GM18517 (cell line): ENCODE results near the gene BCO1.
"Not testable (repeated sequence)": the region's sequence is repeated elsewhere in the genome, so short reads cannot be mapped to it uniquely, and the experiment has no call there.

Source experiments
- ATAC-seq: cut with Tn5 transposase; IDR thresholded peaks from one replicate; pipeline ENCODE4 v1.9.1; 2021; ENCODE audit warnings: mild to moderate bottlenecking, moderate library complexity; ENCODE audit not compliant: unreplicated experiment

BCO1 gene, protein sequence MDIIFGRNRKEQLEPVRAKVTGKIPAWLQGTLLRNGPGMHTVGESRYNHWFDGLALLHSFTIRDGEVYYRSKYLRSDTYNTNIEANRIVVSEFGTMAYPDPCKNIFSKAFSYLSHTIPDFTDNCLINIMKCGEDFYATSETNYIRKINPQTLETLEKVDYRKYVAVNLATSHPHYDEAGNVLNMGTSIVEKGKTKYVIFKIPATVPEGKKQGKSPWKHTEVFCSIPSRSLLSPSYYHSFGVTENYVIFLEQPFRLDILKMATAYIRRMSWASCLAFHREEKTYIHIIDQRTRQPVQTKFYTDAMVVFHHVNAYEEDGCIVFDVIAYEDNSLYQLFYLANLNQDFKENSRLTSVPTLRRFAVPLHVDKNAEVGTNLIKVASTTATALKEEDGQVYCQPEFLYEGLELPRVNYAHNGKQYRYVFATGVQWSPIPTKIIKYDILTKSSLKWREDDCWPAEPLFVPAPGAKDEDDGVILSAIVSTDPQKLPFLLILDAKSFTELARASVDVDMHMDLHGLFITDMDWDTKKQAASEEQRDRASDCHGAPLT

DNA sequence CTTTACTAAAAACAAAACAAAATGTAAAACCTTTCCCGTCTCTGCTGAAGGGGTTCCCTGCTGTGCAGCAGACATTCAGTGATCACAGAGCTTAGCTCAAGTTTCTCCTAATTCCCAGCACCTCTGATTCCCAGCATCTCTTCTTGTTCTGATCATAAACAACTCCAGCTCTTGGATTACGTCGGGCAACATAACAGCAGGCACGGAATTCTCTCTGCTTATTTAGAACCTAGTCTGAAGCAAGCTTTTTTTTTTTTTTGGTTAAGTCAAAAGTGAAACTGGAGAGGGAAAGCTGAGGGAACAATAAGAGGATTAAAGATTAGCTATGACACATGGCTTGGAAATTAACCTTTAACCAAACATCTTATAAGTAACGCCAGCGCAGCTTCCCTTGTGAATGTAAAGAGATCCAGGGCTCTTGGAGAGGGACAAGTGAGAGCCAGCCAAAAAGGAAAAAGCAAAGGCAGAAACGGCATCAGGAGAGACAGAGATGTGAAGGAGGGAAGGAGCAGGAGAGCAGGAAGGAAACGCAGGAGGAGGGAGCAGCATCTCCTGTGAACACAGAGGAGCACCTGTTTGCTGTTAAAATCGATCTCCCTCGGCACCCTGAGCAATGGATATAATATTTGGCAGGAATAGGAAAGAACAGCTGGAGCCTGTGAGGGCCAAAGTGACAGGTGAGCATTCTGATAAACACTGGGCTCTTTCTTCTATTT lies at the start of gene BCO1:
TSS of gene BCO1 (plus strand) at position 394 of the 716 bp plus-strand sequence. CDS start at position 614, 220 bp downstream.
- ATAC-seq, result no peak

DNA sequence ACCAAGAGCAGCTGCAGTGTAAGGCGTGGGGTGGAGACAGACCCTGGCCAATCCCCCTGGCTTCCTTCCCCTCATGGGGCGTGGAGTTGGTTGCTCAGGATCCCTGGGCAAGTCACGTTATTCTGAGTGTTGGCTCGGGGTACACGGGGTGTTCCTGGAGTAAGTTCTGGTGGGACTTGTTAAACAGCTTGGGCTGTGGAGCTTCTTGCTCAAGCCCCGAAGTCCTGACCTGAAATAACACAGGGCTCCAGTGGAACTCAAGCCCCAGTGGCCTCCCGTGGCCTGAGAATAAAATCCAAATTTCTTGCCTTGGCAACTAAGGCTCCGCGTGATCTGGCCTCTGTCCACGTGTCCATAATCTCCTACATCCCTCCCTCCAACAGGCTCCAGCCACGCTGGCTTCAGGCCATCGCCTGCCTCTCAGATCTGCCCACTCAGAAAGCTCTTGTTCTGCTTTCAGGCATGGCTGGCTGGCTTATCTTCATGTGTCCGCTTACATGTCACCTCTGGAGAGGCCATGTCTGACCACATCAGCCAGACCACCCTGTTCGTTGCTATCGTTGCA lies 49.3 kb upstream of the BCO1 start:
- no peak for ATAC-seq

DNA sequence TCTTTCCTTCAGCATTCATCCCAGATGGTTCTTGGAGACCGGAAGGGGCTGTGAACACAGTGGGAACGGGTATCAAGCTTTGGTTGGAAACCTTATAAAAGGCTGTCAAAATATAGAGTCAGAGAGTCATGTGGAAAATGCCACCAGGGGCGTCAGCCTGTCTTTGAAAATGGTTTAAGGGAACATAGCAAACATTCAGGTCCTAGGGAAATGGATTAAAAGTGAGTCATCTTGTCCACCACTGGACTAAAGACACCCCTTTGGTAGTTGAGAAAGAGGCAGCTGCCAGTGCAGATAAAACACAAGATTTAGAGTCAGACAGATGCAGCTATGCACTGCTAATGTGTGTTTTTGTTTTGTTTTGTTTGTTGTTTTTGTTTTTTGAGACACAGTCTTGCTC lies 47.8 kb upstream of the BCO1 start:
- ATAC-seq, result no peak

DNA sequence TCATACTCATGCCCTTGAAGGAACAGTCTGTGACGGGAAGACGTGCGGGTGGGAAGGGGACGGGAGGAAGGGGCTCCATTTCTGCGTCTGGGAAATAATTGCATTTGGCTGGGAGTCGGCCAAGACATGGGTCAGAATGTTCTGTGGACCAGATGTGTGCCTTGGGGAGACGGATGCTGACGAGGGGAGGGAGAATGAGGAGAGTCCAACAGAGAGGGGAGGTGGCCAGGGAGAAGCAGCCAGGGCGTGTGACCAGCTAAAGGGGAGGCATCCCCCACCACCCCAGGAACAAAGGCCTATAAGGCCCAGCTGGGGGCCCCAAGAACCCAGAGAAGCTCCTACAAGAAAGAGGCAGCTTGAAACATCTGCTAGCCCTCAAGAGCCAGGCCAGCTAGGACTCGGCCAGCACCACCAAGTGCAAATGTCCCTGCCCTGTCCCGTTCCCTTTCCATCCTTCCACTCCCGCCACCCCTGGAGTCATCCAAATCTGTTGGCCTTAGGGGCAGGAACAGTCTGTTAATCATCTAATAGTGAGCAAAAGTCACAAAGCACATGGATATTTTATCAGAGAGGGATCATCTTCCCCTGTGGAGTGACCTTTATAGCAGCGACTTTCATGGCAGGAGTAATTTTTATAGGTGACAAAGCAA lies 42.5 kb upstream of the BCO1 start:
- no peak for ATAC-seq

DNA sequence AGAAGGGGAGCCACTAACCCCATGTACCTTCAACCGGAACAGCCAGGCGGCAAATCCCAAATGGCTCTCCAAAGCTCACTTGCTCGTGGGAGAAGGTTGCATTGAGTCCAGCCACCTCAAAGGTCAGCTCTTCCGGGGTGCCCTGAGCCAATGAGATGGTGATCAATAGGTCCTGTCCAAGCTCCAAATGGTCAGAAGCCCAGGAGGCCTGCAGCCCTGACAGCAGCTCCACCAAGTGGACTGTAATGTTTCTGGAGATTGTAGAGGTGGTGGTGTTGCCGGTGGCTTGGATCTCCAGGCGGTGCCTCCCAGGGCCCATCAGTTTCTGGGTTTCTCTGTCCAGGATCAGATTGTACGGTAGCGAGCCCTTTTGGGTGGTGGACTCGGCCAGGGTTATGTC lies 39.9 kb upstream of the BCO1 start:
- no peak for ATAC-seq

DNA sequence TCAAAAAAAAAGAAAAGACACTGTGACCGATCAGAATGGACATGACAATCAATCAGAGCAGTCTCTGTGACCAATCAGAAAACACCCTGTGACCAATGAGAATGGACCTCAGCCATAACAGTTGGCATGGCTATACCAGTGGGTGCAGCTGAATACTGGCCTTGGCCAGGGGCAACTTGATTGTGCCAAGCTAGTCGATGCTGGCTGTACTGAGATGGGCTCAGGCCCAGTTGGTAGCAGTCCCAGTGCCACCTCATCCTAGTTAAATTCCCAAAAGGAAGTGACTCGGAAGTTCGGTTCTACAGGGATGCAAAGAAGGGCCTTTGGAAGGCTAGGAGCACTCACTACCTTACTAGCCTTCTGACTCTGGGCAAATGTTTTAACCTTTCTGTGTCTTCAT lies 37.2 kb upstream of the BCO1 start:
- ATAC-seq, result no peak

DNA sequence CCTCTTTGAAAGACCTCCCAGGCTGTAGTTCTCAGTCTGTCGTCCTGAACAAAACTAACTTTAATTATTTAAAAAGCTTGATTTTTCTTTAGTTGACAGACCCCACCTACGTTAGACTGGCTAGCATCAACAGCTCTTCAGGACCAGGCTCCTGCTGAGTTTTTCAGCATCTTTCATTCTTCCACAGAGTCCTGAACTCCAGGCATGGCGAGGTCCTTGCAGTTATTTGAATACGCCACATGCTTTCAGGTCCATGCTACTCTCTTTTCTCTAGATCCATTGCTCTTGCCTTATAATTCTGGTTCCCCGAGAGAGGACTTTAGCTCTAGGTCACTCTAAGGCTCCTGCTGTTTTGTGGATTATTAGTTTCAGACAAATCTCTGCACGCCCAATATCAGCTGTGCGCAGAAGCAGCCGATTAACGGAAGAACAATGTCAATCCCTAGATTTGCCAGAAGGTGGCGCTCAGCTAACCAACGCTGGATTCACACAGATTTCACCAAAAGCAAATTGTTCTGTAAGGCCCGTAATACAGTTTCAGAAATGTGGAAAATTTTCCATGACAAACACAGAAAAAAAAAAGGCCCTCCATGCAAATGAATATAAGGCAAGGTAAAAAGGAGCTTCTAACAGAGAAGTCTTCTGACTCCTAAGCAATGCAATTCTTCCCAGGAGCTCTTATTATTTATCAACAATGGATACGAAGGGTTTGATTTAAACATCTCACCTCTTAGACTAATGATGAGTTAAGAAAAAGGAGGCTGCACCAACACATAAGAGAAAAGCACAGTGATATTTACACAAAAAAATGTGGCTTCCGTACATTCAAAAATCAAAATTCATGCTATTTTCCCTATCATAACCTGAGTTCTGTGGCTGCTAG lies 33.5 kb upstream of the BCO1 start:
- no peak for ATAC-seq

DNA sequence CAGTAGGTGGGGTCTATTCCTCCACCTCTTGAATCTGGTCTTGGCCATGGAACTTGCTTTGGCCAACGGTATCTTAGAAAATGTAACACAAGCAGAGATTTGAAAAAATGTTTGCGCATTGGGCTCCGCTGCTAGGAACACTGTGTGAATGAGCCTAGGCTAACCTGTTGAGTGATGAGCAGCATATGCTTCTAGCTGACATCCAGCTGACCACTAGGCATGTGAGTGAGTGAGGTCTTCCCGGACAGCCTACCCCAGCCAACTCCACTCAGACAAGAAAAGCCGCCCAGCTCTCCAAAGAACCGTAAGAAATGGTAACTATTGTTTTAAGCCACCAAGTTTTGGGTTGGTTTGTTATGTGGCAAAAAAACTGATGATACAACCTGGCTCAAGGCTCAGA lies 31.4 kb upstream of the BCO1 start:
- no peak for ATAC-seq

DNA sequence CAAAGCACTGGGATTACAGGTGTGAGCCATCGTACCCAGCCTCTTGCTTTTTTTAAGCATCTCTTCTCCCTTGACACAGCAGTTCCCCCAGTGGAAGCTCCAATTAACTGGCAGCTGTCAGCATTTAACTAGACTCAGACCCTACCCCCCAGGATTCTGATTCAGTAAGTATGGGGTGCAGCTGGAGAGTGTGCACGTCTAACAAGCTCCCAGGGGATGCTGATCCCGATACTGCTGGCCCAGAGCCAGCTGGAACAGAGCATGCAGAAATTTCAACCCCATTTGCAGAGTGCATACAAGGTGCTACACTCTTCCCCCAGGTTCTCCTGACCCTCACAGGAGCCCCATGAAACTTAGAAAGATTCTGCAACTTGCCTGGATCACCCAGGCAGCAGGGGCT lies 27.7 kb upstream of the BCO1 start:
- ATAC-seq, result no peak

DNA sequence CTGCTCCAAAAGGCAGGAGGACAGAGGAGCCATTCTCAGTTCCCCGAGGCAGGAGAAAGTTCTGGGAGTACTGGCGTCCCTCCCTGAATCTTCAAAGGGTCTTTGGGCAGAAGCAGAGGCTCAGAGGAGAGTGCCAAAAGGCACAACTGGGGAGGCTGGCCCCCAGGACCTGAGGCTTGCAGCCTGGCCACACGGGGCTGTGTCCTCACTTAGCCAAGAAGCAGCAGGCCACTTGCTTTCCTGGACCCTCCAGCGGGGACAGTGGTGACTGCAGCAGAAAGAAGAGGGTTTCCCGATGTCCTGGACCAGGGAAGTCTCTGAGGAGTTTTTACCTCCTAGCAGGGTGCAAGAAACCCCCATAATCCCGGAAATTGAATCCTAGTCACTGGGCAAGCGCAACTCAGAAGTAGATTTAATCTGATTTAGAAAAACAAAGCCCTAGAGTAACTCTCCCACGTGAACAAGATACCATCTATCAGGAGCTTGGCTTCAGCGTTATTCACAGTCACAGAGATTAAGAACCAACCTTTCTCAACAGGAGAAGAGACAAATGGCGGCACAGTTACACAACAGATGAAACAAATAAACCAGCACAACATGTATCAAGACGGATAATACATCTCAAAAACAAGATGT lies 25.5 kb upstream of the BCO1 start:
- no peak for ATAC-seq

DNA sequence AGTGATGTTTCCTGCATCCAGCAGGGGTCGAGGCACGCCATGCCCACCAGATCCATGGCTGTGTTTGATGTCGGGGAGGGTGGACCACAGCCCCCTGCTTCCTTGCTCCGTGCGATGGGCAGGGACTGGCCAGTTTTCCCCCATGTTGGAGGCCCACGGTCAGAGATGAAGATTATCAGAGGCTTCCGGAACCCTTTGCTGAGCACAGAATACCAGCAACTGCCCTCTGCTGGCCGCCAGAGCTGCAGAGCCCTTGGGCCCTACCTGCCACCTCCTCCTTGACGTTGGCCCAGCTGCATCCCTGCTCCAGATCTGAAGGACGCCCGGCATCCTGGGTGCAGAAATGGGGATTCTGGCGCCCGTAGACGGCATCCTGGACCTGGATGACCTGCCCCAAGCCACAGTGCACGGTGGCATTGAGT lies 23.7 kb upstream of the BCO1 start:
- ATAC-seq, result no peak

DNA sequence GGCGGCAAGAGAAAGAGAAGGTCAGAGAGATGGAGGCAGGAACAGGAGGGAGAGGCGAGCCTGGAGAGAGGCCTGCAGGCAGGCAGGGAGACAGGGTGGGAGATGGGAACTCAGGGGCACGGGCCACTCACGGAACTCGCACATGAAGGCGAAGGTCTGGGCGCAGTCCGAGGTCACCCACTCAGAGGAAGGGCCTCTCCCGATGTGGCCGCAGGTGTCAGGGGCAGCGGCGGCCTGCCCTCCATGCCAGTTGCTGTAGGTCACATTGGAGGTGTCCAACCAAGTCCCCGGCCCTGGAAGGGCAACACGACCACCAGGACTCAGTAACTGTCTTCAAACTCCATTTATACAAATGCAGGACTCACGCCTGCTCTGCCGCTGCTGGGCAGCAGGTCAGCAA lies 22.4 kb upstream of the BCO1 start:
- no peak for ATAC-seq

DNA sequence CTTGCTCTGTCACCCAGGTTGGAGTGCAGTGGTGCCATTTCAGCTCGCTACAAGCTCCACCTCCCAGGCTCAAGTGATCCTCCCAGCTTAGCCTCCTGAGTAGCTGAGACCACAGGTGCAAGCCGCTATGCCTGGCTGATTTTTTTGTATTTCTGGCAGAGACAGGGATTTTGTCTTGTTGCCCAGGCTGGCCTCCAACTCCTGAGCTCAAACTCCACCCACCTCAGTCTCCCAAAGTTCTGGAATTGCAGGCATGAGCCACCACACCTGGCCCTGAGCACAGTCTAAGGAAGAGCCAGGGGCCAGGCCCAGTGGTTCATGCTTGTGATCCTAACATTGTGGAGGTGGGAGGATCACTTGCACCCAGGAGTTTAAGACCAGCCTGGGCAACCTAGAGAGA lies 21.8 kb upstream of the BCO1 start:
- ATAC-seq, result no peak

DNA sequence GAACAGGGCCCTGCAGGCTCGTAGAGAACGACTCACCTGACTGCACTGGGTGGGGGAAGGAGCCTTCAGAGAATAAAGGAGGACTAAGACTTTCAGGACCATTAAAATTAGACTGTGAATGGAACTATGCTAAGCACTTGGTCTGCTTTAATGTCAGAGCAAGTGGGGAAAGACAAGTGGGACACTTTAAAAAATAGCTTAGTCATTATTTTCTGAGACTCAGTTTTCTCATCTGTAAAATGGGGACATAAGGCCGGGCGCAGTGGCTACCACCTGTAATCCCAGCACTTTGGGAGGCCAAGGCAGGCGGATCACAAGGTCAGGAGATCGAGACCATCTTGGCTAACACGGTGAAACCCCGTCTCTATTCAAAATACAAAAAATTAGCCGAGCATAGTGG lies 19.3 kb upstream of the BCO1 start:
- ATAC-seq, result no peak

DNA sequence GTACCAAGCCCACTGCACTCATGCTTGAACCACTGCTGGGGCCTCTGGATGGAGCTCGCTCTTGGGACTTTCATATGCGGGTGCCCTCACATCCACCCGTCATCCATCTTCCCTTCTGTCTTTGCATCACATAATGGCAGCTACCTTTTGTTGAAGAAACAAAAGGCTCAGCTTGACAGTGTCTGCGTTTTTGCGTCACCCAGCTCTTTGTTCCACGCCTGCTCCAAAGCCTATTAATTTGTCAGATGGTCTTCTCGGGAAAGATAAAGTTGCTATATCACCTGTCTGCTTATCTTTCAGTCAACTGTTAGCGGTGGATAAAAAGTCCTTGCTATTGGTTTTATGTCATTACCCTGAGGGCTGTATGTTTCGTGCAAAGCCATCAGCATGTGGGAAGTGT lies 18.1 kb upstream of the BCO1 start:
- no peak for ATAC-seq

DNA sequence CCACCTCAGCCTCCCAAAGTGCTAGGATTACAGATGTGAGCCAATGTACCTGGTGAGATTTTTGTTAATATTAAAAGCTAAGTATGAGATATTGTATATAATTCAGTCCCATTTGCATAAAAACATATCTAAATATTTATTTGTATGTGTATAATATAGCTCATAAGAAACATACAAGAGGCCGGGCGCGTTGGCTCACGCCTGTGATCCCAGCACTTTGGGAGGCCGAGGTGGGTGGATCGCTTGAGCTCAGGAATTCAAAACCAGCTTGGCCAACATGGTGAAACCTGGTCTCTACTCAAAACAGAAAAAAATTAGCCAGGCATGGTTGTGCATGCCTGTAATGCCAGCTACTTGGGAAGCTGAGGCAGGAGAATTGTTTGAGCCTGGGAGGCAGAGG lies 16.8 kb upstream of the BCO1 start:
- ATAC-seq, result no peak

DNA sequence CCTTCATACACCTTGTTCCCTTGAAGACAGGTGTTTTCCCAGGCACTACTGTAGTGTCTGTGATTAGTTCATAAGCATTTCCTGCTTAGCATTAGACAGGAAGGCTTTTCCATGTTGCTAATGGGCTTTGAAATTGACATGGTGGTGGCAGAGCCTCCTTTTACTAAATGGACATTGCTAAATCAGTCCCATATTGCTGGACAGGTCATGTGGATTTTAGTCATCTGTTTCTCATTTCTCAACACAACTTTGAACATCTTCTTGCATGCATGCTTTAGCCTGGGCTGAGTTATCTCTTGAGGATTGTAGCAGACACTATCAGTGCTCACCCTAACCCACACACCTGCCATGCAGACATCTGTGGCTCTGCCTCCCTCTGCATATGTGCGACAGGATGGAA lies 13.7 kb upstream of the BCO1 start:
- ATAC-seq, result no peak

DNA sequence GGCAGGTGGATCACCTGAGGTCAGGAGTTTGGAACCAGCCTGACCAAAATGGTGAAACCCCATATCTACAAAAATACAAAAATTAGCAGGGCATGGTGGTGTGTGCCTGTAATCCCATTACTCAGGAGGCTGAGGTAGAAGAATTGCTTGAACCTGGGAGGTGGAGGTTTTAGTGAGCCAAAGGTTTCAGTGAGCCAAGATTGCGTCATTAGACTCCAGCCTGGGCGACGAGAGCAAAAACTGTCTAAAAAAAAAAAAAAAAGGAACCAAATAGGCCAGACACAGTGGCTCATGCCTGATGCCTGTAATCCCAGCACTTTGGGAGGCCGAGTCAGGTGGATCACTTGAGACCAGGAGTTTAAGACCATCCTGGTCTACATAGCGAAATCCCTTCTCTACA lies 12.8 kb upstream of the BCO1 start:
- not testable (repeated sequence) for ATAC-seq

DNA sequence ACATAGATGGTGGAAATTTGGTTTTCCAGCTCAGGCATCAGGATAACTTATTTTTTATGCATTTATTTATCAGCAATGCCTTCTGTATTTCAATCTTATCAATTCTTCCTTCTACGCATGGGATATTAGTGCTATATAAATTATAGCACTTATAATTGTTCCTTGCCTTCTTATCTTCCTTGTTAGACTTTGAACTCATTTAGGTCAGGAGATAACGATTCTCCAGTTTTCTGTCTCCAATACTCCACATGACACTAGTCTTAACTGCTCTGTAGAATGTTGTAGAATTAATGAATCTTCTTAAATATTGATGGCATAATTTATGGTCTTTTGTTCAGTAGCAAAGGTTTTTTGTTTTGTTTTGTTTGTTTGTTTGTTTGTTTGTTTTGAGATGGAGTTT lies 10.7 kb upstream of the BCO1 start:
- no peak for ATAC-seq

DNA sequence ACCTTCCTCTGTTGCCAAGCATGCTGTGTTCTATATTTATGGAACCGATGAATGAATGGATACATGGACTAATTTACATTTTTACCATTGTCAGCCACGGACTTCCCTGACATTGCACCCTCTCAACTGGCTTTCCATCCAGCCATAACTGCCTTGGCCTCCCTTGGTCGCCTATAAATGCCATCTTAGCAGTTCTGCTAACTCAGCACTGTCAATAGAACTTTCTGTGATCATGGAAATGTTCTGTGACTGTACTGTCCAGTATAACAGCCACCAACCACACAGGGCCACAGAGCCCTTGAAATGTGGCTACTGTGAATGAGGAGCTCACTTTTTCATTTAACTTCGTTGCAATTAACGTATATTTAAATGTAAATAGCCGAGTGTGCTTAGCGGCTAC lies 8.7 kb upstream of the BCO1 start:
- no peak for ATAC-seq
